Epithelial cell of esophagus (primary cell): ENCODE measurements around the gene BRPF1.
"Not testable (repeated sequence)": the region's sequence is repeated elsewhere in the genome, so short reads cannot be mapped to it uniquely, and the experiment has no call there.

ENCODE experiments used
- DNase-seq: peaks from one replicate; pipeline ENCODE4 v3.0.0; 2010; ENCODE audit warnings: low read depth
- H3K4me3 ChIP-seq: 2 replicates; pipeline ENCODE4 v1.5.1; 2011; ENCODE audit warnings: mild to moderate bottlenecking, low read length, control low read depth
- TF ChIP-seq, protein P1 (sequence below): IDR thresholded peaks from 2 replicates; pipeline ENCODE4 v1.5.1; 2011; ENCODE audit warnings: low read depth, mild to moderate bottlenecking, low read length, control low read depth, inconsistent platforms; ENCODE audit not compliant: insufficient read depth; ENCODE audit errors: missing control alignments

The BRPF1 gene

DNA sequence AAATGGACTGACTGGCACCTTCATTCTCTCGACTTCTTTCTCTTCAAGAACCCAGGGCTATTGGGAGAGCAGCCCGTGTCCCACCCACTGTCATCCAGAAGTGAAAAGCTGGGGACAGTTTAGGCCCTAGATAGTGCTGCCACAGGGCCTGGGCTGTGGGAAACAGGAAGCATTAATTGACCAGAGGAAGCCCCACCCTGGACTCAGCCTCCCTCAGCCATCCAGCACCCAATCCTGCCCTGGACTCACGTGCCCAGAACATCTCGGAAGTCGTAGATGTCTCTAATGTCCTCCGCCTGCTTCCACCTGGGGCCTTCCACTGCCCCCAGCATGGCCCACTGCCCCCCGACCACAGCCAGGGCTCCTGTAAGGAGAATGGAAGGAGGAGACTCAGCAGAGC, 35.9 kb downstream of the BRPF1 start:
- DNase-seq = no peak
- H3K4me3 ChIP-seq = no peak overlapping the region
- TF ChIP-seq, protein P1, sequence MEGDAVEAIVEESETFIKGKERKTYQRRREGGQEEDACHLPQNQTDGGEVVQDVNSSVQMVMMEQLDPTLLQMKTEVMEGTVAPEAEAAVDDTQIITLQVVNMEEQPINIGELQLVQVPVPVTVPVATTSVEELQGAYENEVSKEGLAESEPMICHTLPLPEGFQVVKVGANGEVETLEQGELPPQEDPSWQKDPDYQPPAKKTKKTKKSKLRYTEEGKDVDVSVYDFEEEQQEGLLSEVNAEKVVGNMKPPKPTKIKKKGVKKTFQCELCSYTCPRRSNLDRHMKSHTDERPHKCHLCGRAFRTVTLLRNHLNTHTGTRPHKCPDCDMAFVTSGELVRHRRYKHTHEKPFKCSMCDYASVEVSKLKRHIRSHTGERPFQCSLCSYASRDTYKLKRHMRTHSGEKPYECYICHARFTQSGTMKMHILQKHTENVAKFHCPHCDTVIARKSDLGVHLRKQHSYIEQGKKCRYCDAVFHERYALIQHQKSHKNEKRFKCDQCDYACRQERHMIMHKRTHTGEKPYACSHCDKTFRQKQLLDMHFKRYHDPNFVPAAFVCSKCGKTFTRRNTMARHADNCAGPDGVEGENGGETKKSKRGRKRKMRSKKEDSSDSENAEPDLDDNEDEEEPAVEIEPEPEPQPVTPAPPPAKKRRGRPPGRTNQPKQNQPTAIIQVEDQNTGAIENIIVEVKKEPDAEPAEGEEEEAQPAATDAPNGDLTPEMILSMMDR = no peak

DNA sequence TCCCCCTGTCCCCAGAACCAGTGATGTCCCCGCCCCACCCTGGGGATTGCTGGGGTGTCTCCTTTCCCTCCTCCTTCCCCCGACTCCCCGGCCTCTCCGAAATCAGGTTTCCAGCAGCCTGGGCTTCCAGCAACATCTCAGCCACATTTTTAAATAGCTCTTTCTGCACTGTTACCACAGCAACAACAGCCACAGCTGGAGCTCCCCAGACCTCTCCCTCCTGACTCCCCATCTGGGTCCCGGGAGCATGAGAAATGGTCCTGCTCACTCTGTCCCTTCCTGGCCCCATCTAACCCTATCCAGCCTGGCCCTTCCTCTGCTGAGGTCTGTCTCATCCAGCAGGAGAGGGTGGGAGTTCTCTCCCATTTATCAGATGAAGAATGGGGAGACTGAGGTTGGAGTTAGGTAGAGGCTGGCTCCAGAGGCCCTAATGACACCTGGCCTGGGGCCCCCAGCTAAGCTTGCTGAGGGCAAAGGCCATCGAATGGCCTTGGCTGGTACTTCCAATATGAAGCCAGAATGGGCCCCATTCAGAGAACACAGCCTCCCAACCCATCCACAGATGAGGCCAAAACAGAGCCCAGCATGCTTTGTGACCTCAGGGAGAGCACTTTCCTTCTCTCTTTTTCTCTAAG, 36.7 kb downstream of the BRPF1 start:
- no peak for DNase-seq
- TF ChIP-seq, protein P1 = no peak
- no peak overlapping the region for H3K4me3 ChIP-seq

DNA sequence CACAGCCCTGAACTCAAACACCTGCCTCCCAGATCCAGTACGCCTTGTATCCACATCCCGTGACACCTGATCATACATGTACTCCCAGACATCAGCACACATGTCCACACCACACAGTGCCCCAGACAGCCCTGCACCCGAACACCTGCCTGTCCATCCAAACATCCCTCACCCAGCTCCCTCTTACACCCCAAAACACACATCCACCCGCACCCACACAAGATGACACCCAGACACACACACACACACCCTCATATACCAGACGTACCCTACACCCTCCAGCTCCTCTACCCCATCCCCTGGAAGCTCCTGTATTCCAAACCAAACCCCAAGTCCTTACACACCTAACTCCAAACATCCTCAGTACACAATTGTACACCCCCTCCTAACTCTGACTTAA, 37.5 kb downstream of the BRPF1 start:
- no peak for DNase-seq
- TF ChIP-seq, protein P1 = no peak
- peak overlapping the region; percentile 49 for H3K4me3 ChIP-seq

DNA sequence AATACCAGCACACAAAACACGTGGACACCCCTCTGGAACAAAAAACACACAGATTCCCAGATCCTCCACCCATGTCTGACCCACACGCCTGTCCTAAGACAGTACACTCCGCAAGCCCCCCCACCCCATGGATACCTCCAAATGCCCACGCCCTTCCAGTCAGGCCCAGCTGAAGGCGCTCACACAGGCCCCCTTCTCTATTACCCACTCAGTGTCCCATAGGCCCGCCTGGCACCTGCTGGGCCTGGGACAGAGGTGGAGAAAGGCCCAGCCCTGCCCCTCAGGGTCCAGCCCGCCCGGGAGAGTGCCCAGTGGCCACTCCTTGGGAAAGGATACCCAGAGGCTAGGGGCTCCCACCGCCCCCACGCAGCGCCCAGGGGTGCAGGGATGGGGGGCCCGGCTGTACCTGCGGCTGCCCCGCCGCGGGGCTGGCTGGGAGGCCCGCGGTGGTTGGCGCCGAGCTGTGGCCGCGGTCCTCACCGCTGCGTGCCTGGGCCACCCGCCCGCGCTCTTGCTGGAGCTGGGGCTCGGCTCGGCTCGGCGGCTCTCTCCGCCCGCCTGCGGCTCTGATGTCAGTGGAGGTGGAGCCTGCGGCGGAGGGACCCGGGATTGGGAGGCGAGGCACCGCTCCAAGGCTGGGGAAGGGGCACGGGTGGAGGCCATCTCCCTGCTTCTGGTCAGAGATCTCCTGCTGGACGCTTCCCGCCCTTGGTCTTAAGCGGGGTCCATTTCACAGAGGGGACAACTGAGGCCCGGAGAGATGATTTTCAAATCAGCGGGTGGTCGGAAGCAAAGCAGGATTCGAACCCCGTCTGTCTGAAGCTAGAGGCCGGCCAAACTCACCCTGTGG, 38.1 kb downstream of the BRPF1 start, which contains the start of gene CAMK1:
Gene CAMK1 (minus strand): TSS at position 522 of the 850 bp plus-strand sequence. CDS start 2,198 bp downstream, outside the sequence.
- peak within 1 kb of the TSS; percentile 49 for H3K4me3 ChIP-seq
- TF ChIP-seq, protein P1 = no peak

DNA sequence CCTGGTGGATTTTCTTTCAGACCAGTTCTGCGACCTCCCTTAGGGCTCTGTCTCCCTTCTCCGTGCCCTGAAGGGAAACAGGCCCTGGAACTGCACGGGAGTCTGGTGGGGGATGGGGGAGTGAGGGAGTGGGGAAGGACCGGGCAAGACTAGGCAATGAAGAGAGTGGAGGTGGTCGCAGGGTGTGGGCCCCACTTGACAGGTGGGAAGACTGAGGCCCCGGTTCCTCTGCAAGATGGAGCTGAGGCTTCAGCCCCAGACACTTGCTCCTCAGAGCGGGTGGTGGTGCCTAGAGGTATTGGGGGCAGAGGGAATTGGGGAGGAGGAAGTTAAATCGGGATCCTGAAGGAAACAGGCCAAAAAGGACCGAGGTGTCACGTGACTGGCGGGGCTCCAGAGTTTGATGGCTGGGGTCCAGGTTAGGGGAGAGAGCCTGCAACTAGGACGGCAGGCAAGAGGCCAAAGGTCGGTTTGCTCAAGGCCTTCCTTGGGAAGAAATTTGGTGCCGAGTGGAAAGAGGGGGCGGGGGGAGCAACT, 38.8 kb downstream of the BRPF1 start:
- TF ChIP-seq, protein P1 = no peak
- no peak for DNase-seq
- H3K4me3 ChIP-seq = peak overlapping the region; percentile 49

More for the DNA sequence above, 38.1 kb downstream of the BRPF1 start, which contains the start of gene CAMK1:
- peak; percentile 69 for DNase-seq

DNA sequence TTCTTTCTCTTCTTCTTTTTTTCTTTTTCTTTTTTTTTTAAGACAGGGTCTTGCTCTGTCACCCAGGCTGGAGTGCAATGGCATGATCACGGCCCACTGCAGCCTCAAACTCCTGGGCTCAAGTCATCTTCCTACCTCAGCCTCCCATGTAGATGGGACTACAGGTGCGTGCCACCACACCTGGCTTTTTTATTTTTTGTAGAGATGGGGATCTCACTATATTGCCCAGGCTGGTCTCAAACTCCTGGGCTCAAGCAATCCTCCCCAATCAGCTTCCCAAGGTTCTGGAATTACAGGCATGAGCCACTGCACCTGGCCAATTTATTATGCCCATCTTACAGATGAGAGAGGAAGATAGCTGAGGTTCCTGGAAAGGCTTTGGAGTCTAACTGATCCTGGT, 39.5 kb downstream of the BRPF1 start:
- H3K4me3 ChIP-seq, DNase-seq: not testable (repeated sequence)
